Measurements from ENCODE around the gene ZNF195.
"Not testable (repeated sequence)": the region's sequence is repeated elsewhere in the genome, so short reads cannot be mapped to it uniquely, and the experiment has no call there.

GRCh38 chr11:3415301-3415700 lies 36.4 kb upstream of the ZNF195 start:
- TF ChIP-seq CTCF, EP300, POLR2AphosphoS5, POLR2A (IDR thresholded peaks at IDR 0.05): not testable (repeated sequence)

Measured in suprapubic skin (tissue), 4 donors.